Astrocyte of the spinal cord (primary cell): ENCODE data around the gene HSPA14.

ENCODE experiments used
- DNase-seq: peaks from one replicate; pipeline ENCODE4 v3.0.0; 2011; ENCODE audit warnings: low read depth, low spot score
- H3K4me3 ChIP-seq: 2 replicates; pipeline ENCODE4 v1.5.1; 2011; ENCODE audit warnings: low read depth, mild to moderate bottlenecking, low read length, moderate library complexity
- in situ Hi-C: cut with HindIII; loops from 2 replicates; pipeline ENCODE4 v1.10.0; 2017; ENCODE audit warnings: low sequenced_read_pairs
- TF ChIP-seq, protein P1 (sequence below): IDR thresholded peaks from 2 replicates; pipeline ENCODE4 v1.5.1; 2012; ENCODE audit warnings: low read depth, mild to moderate bottlenecking, low read length, inconsistent platforms

Gene HSPA14, protein sequence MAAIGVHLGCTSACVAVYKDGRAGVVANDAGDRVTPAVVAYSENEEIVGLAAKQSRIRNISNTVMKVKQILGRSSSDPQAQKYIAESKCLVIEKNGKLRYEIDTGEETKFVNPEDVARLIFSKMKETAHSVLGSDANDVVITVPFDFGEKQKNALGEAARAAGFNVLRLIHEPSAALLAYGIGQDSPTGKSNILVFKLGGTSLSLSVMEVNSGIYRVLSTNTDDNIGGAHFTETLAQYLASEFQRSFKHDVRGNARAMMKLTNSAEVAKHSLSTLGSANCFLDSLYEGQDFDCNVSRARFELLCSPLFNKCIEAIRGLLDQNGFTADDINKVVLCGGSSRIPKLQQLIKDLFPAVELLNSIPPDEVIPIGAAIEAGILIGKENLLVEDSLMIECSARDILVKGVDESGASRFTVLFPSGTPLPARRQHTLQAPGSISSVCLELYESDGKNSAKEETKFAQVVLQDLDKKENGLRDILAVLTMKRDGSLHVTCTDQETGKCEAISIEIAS

GRCh38 chr10:14837757-14838581 lies at the start of gene HSPA14, which contains the start of the genes CDNF and MSANTD7:
TSS of gene HSPA14 (plus strand) at chr10:14838306. CDS start at chr10:14838403, 97 bp downstream.
TSS of gene CDNF (minus strand) at chr10:14838037. CDS start at chr10:14837946, 91 bp downstream.
TSS of gene MSANTD7 (plus strand) at chr10:14838306. CDS start at chr10:14842285, 3,979 bp downstream.
- in situ Hi-C loops: no loop called here
- H3K4me3 ChIP-seq: peak within 1 kb of the TSS; percentile 77
- peak; percentile 100 for DNase-seq
- TF ChIP-seq, protein P1, sequence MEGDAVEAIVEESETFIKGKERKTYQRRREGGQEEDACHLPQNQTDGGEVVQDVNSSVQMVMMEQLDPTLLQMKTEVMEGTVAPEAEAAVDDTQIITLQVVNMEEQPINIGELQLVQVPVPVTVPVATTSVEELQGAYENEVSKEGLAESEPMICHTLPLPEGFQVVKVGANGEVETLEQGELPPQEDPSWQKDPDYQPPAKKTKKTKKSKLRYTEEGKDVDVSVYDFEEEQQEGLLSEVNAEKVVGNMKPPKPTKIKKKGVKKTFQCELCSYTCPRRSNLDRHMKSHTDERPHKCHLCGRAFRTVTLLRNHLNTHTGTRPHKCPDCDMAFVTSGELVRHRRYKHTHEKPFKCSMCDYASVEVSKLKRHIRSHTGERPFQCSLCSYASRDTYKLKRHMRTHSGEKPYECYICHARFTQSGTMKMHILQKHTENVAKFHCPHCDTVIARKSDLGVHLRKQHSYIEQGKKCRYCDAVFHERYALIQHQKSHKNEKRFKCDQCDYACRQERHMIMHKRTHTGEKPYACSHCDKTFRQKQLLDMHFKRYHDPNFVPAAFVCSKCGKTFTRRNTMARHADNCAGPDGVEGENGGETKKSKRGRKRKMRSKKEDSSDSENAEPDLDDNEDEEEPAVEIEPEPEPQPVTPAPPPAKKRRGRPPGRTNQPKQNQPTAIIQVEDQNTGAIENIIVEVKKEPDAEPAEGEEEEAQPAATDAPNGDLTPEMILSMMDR: no peak

DNA sequence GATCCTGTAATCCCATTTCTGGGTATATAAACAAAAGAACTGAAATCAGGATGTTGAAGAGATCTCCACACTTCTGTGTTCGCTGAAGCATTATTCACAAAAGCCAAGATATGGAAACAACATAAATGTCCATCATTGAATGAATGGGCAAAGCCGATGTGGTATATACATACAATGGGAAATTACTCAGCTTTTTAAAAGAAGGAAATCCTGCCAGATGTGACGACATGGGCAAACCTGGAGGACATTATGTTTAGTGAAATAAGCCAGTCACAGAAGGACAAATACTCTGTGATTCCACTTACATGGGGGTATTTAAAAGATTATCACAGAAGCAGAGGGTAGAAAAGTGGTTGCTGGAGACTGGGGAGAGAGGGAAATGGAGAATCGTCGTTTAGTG lies 39.5 kb upstream of the HSPA14 start:
- H3K4me3 ChIP-seq: no peak overlapping the region
- in situ Hi-C loops: no loop called here
- DNase-seq: no peak
- TF ChIP-seq, protein P1: no peak

DNA sequence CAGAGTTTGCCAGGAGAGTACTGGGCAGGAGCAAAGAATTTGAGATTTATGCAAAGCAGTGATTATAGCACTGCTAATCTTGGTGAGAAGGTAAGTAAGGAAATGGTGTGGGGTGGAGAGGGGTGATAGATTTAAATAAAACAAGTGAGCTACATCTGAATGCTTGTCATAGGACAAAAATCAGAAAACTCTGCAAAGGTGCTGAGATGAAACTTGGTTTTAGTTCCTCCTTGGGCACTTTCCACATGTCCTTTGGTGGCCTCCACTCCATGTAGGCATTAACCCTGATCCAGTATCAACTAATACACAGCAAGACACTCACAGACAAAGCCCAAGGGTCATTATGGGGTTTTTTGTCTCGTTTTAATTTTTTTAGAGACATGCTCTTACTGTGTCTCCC lies 37.7 kb upstream of the HSPA14 start:
- DNase-seq: no peak
- in situ Hi-C loops: no loop called here
- H3K4me3 ChIP-seq: no peak overlapping the region
- TF ChIP-seq, protein P1: no peak

DNA sequence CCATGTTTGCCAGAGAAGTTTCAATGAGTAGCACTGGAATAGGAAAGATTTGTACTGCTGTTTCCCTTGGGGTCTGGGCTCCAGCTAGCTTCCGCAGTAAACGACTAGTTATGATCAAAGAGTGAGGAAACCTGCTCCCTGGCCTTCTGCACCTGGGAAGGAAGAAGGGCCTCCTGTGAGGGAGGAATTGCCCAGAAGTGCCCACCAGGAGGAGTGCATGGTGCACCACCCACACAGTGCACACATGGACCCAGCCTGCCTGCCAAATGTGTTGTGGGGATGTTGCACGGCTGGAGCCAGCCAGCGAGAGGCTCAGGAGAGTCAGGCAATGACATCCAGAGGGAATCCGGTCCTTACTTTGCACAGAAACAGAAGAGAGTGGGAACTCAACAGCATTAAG lies 36.4 kb upstream of the HSPA14 start:
- H3K4me3 ChIP-seq: no peak overlapping the region
- TF ChIP-seq, protein P1: no peak
- in situ Hi-C loops: no loop called here
- DNase-seq: no peak

DNA sequence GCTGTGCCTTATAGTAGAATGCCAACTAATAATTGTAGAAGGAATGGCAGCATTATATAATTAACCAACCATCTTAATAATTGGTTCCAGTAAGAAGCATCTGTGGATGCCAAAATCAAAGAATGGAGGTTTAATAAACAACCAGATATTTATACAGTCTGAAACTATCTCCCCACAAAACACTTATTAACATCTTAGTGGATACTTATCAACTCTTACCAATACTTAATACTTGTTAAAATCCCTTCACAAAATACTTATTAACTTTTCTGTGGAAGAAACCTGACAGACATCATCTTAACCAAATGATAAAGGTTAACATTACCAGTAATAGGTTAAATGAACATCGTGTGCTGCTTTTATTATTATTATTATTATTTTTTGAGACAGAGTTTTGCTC lies 34.3 kb upstream of the HSPA14 start:
- no peak for DNase-seq
- in situ Hi-C loops: no loop called here
- TF ChIP-seq, protein P1: no peak
- H3K4me3 ChIP-seq: no peak overlapping the region

DNA sequence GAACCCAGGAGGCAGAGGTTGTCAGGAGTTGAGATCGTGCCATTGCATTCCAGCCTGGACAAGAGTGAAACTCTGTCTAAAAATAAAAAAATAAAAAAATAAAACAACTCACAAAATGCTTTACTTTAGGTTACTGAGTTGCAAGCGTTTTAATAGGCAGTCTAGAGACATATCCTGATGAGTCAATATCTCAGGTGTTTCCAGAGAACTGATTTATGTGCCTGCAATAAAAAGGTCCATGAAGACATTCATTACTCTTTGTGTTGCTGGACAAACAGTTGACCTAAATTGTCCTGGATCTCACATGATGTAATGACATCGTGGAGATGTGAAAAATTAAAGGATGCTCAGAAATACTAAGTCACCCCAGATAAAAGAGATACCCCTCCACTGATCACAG lies 31.8 kb upstream of the HSPA14 start:
- in situ Hi-C loops: no loop called here
- TF ChIP-seq, protein P1: no peak

More for the DNA sequence above, 31.8 kb upstream of the HSPA14 start:
- no peak overlapping the region for H3K4me3 ChIP-seq
- no peak for DNase-seq
